K562 (cell line): ENCODE measurements around the gene MTFR2. TPM values are rescaled to one million over a fixed set of nuclear protein-coding genes. Genes with fewer than 3 reads are reported as not detected.

ENCODE experiments used
- ATAC-seq: fragments of 200-7000 bp; cut with Tn5 transposase; 3 replicates; pipeline ENCODE4 v1.9.1; 2020; ENCODE audit warnings: moderate library complexity
- BruUV-seq: library from RNA; stranded (reverse); fragments of 400-500 nt; replicated peaks from 2 replicates; lab custom pipeline; 2021; lab: Mats Ljungman, UMichigan
- CTCF ChIA-PET: fragments of 300-600 bp; formaldehyde crosslinking; extraction: SDS; loops from one replicate; lab custom pipeline; 2021; ENCODE audit warnings: low intra/inter-chr PET ratio; lab: Yijun Ruan, JAX
- POLR2A ChIA-PET: fragments of 300-600, 350-650 bp; sonication (Branson Sonifier 250); formaldehyde crosslinking; extraction: SDS; loops from one replicate; lab custom pipeline; 2021; ENCODE audit warnings: antibody characterized with exemption, inconsistent platforms; lab: Yijun Ruan, JAX
- DNase-seq, 4 experiments: peaks; one replicate each; pipeline versions ENCODE4 v3.0.0 to v3.0.0-alpha.2; 2011 to 2018; ENCODE audit warnings: low spot score in 3 of 4, mixed read lengths in 3 of 4; ENCODE audit errors: extremely low read depth in 1 of 4
- FAIRE-seq: peaks from 2 replicates; lab custom pipeline; 2011; peaks lifted over from hg19 to GRCh38; lab: Jason Lieb, UNC
- H2AFZ ChIP-seq: 2 replicates; pipeline ENCODE4 v1.6.0; 2011; ENCODE audit warnings: low read depth, low read length, control low read depth, inconsistent platforms
- H3K27ac ChIP-seq: fragments of 200-600 bp; 3 replicates; pipeline ENCODE4 v1.8.0; 2011; ENCODE audit warnings: low read depth, mild to moderate bottlenecking, control low read depth, inconsistent platforms, low read length, moderate library complexity, mixed read lengths; ENCODE audit errors: extremely low read depth
- H3K27me3 ChIP-seq, 2 experiments: fragments of 300-600 bp in 1 of 2; 2 replicates in 1 of 2; 3 replicates in 1 of 2; pipeline versions ENCODE4 v1.6.0 to v1.8.0; 2011; ENCODE audit warnings: inconsistent platforms in 2 of 2, low read length in 2 of 2, mild to moderate bottlenecking in 1 of 2, mixed read lengths in 1 of 2, moderate library complexity in 1 of 2; ENCODE audit not compliant: control insufficient read depth in 2 of 2, insufficient read depth in 2 of 2
- H3K36me3 ChIP-seq: fragments of 300-600 bp; 3 replicates; pipeline ENCODE4 v1.8.0; 2011; ENCODE audit warnings: mild to moderate bottlenecking, low read length, inconsistent platforms; ENCODE audit not compliant: control insufficient read depth, insufficient read depth
- H3K4me1 ChIP-seq, 2 experiments: fragments of 200-600 bp in 1 of 2; replicated peaks in 1 of 2; 2 replicates in 1 of 2; 3 replicates in 1 of 2; pipeline versions ENCODE4 v1.5.1 to v1.8.0; 2011; ENCODE audit warnings: inconsistent platforms in 2 of 2, low read length in 2 of 2, mild to moderate bottlenecking in 1 of 2, mixed read lengths in 1 of 2, moderate library complexity in 1 of 2; ENCODE audit not compliant: control insufficient read depth in 2 of 2, insufficient read depth in 2 of 2
- H3K4me2 ChIP-seq: 2 replicates; pipeline ENCODE4 v1.6.1; 2011; ENCODE audit warnings: low read length, control low read depth, inconsistent platforms, mixed read lengths; ENCODE audit not compliant: insufficient read depth
- H3K4me3 ChIP-seq: fragments of 200-600 bp; sonication (generic), shearing (Covaris generic); 2 replicates; pipeline ENCODE4 v1.5.1; 2016; ENCODE audit warnings: control low read depth, inconsistent platforms
- H3K79me2 ChIP-seq: fragments of 200-600 bp; 3 replicates; pipeline ENCODE4 v1.8.0; 2011; ENCODE audit warnings: low read length, inconsistent platforms; ENCODE audit not compliant: control insufficient read depth, insufficient read depth
- H3K9ac ChIP-seq, 2 experiments: 2 replicates each; pipeline versions ENCODE4 v1.6.0 to v1.6.1; 2011; ENCODE audit warnings: low read depth in 2 of 2, low read length in 2 of 2, control low read depth in 1 of 2, inconsistent platforms in 1 of 2, mild to moderate bottlenecking in 1 of 2, mixed read lengths in 1 of 2; ENCODE audit not compliant: insufficient read depth in 1 of 2
- H3K9me1 ChIP-seq: one replicate; pipeline ENCODE4 v1.6.0; 2011; ENCODE audit warnings: inconsistent platforms, mild to moderate bottlenecking, low read length, moderate library complexity; ENCODE audit not compliant: control insufficient read depth, insufficient read depth
- H3K9me3 ChIP-seq: replicated peaks from 2 replicates; pipeline ENCODE4 v1.5.1; 2011; ENCODE audit warnings: low read depth, low read length, inconsistent platforms; ENCODE audit not compliant: control insufficient read depth, insufficient read depth
- H4K20me1 ChIP-seq: replicated peaks from 2 replicates; pipeline ENCODE4 v1.6.1; 2011; ENCODE audit warnings: low read length, inconsistent platforms, mixed read lengths; ENCODE audit not compliant: control insufficient read depth, insufficient read depth
- EHMT2 ChIP-seq: fragments of 450-650 bp; IDR thresholded peaks from 2 replicates; pipeline ENCODE4 v1.6.1; 2018; ENCODE audit warnings: antibody characterized with exemption
- MAFF ChIP-seq: IDR thresholded peaks from 2 replicates; pipeline ENCODE4 v1.6.1; 2012; ENCODE audit warnings: low read length, improper control_type of control experiment
- MTA3 ChIP-seq: fragments of 450-650 bp; formaldehyde crosslinking; IDR thresholded peaks from 2 replicates; pipeline ENCODE4 v1.6.1; 2017; ENCODE audit warnings: mild to moderate bottlenecking, borderline replicate concordance
- PRDM10 ChIP-seq: fragments of 450-650 bp; IDR thresholded peaks from 2 replicates; pipeline ENCODE4 v1.6.1; 2018; ENCODE audit not compliant: partially characterized antibody
- RBM39 ChIP-seq: fragments of 200-400 bp; formaldehyde crosslinking; optimal IDR thresholded peaks from 2 replicates; pipeline ENCODE3; 2018; ENCODE audit warnings: low read depth, low read length
- SFPQ ChIP-seq: fragments of 200-400 bp; formaldehyde crosslinking; IDR thresholded peaks from 2 replicates; pipeline ENCODE4 v1.6.1; 2017; ENCODE audit warnings: mild to moderate bottlenecking, low read depth, low read length, moderate library complexity
- TRIM28 ChIP-seq: fragments of 450-650 bp; IDR thresholded peaks from 2 replicates; pipeline ENCODE4 v1.6.1; 2017
- ZBTB33 ChIP-seq: sonication (generic); formaldehyde crosslinking; IDR thresholded peaks from 2 replicates; pipeline ENCODE4 v1.8.1; 2023; ENCODE audit warnings: mild to moderate bottlenecking, missing genetic modification reagents
- ZBTB34 ChIP-seq: fragments of 250-450 bp; sonication (Bioruptor Pico); IDR thresholded peaks from 2 replicates; pipeline ENCODE4 v1.8.0; 2021; ENCODE audit warnings: mild to moderate bottlenecking, moderate library complexity
- ZBTB43 ChIP-seq: sonication (generic); formaldehyde crosslinking; IDR thresholded peaks from 2 replicates; pipeline ENCODE4 v1.8.0; 2023; ENCODE audit warnings: mild to moderate bottlenecking, missing genetic modification reagents
- ZSCAN32 ChIP-seq: fragments of 450-650 bp; formaldehyde crosslinking; IDR thresholded peaks from 2 replicates; pipeline ENCODE4 v1.4.0; 2020; ENCODE audit warnings: mild to moderate bottlenecking, moderate library complexity
- WGBS: fragments of 100-300 bp; shearing (Covaris generic); methylation state at CpG from one replicate; pipeline ENCODE4 v1.1.6; 2016; ENCODE audit warnings: low coverage, mixed read lengths; ENCODE audit not compliant: insufficient coverage; ENCODE audit errors: missing lambda C conversion rate; 5-methylcytosine and 5-hydroxymethylcytosine counted together
- in situ Hi-C: fragments of 300-500 bp; cut with MboI; formaldehyde crosslinking; loops from 4 replicates; pipeline ENCODE4 v1.15.0; 2018; ENCODE audit warnings: inconsistent platforms, mixed read lengths
- intact Hi-C: fragments of 100-400 bp; cut with micrococcal nuclease; formaldehyde crosslinking; loops from 2 replicates; pipeline ENCODE4 v1.14.2; 2022
- polyA plus RNA-seq, 8 experiments: library from polyadenylated mRNA; depleted of rRNA in 4 of 8; stranded (reverse) in 5 of 8; unstranded in 3 of 8; fragments of >200 nt; fragmentation: Nextera tagmentation in 2 of 8; fragmentation: Illumina TruSeq in 1 of 8; extraction: Ambion mirVana in 2 of 8; extraction: Trizol in 1 of 8; gene quantifications; 2 replicates each; pipeline versions ENCODE4 v1.2.1 to v1.2.3, GENCODE V29; 2011 to 2014; ENCODE audit warnings: inconsistent platforms in 1 of 8, missing spikeins in 1 of 8
- total RNA-seq, 7 experiments: library from RNA; depleted of rRNA in 6 of 7; stranded (reverse); fragments of >200 nt in 6 of 7; fragmentation: Illumina TruSeq in 2 of 7; extraction: Trizol in 2 of 7; gene quantifications; 2 replicates each; pipeline versions ENCODE4 v1.2.1 to v1.2.3, GENCODE V29; 2011 to 2021; ENCODE audit warnings: low replicate concordance in 1 of 7

Gene MTFR2
- total and polyA plus RNA-seq, 9 of the 15 experiments (the other 6 are each of a cell fraction or from before 2014, with no cell fraction given): 10.1 to 63.3 (median 45.9) TPM

GRCh38 chr6:136186363-136186762, 63.7 kb downstream of the MTFR2 start:
- H3K27me3 ChIP-seq: peaks cover 15 to 21% of the 10 kb centered on the region in 2 experiments
- H3K4me3 ChIP-seq: no peak overlapping the region
- H4K20me1 ChIP-seq: 0 out of 2 replicates have a peak, but pooled peaks cover 3% of the 10 kb centered on the region
- no peaks in the 10 kb centered on the region for H3K9me1 ChIP-seq
- H3K9me3 ChIP-seq: no peaks in the 10 kb centered on the region
- no peaks in the 10 kb centered on the region for H3K79me2 ChIP-seq
- intact Hi-C loops (no loop called here), in situ Hi-C loops (no loop called here)
- no peak overlapping the region for H3K9ac ChIP-seq
- FAIRE-seq: no peak
- ChIA-PET POLR2A (no interaction called here), CTCF (no interaction called here)
- no peak for ATAC-seq
- peaks cover 0 to under 1% of the 10 kb centered on the region in 2 experiments; a peak in 1 of 5 replicates for H3K4me1 ChIP-seq
- 0% methylated on average over 1 of the region's 1 CpG for WGBS
- no peaks in the 10 kb centered on the region for H3K36me3 ChIP-seq
- no peak overlapping the region for H3K4me2 ChIP-seq
- no peak overlapping the region for H2AFZ ChIP-seq
- no peak for DNase-seq
- H3K27ac ChIP-seq: no peak overlapping the region
- BruUV-seq: no TSS peak
- no peak for TF ChIP-seq RBM39
- no peak for TF ChIP-seq MTA3
- no peak for TF ChIP-seq PRDM10
- TF ChIP-seq ZSCAN32 (CRISPR knock-in tag): no peak
- TF ChIP-seq ZBTB43 (CRISPR knock-in tag): no peak
- TF ChIP-seq ZBTB33 (CRISPR knock-in tag): no peak
- TF ChIP-seq SFPQ: no peak
- no peak for TF ChIP-seq TRIM28
- no peak for TF ChIP-seq MAFF
- TF ChIP-seq EHMT2: no peak
- TF ChIP-seq ZBTB34 (CRISPR knock-in tag): no peak
